H1 (cell line): ENCODE results near the gene CHCHD6.

Experiments
- BACH1 ChIP-seq: IDR thresholded peaks from 2 replicates; pipeline ENCODE4 v1.6.1; 2012; ENCODE audit warnings: low read length, improper control_type of control experiment
- EP300 ChIP-seq, 2 experiments: IDR thresholded peaks; 1 replicate in 1 of 2; 2 replicates in 1 of 2; pipeline ENCODE4 v1.6.1; 2011 to 2012; ENCODE audit warnings: low read depth in 2 of 2, low read length in 2 of 2, mild to moderate bottlenecking in 2 of 2, borderline replicate concordance in 1 of 2, inconsistent platforms in 1 of 2, moderate library complexity in 1 of 2
- KDM1A ChIP-seq: fragments of 200-600, 300-600 bp; sonication (generic); IDR thresholded peaks from 2 replicates; pipeline ENCODE4 v1.7.1; 2016; ENCODE audit warnings: mild to moderate bottlenecking, low read length, borderline replicate concordance
- NANOG ChIP-seq: IDR thresholded peaks from 2 replicates; pipeline ENCODE4 v1.6.1; 2011; ENCODE audit warnings: low read length, low read depth, mild to moderate bottlenecking, inconsistent platforms; ENCODE audit not compliant: insufficient read depth, poor library complexity, severe bottlenecking
- NRF1 ChIP-seq: IDR thresholded peaks from 2 replicates; pipeline ENCODE4 v1.6.1; 2011; ENCODE audit warnings: mild to moderate bottlenecking, low read depth, low read length, improper control_type of control experiment
- POLR2A ChIP-seq, 2 experiments: IDR thresholded peaks; 1 replicate in 1 of 2; 2 replicates in 1 of 2; pipeline ENCODE4 v1.6.1; 2011; ENCODE audit warnings: low read depth in 2 of 2, low read length in 2 of 2, mild to moderate bottlenecking in 2 of 2; ENCODE audit errors: control extremely low read depth in 1 of 2
- POLR2AphosphoS5 ChIP-seq: IDR thresholded peaks from 2 replicates; pipeline ENCODE4 v1.6.1; 2011; ENCODE audit warnings: low read depth, low read length
- RXRA ChIP-seq: IDR thresholded peaks from 2 replicates; pipeline ENCODE4 v1.6.1; 2011; ENCODE audit warnings: low read depth, mild to moderate bottlenecking, low read length, moderate library complexity; ENCODE audit not compliant: insufficient read depth
- YY1 ChIP-seq: IDR thresholded peaks from 2 replicates; pipeline ENCODE4 v1.6.1; 2011; ENCODE audit warnings: low read depth, mild to moderate bottlenecking, low read length
- TF ChIP-seq, protein P1 (sequence below), 3 experiments: IDR thresholded peaks; 1 replicate in 2 of 3; 2 replicates in 1 of 3; pipeline versions ENCODE4 v1.5.1 to v1.6.1; 2011; ENCODE audit warnings: low read length in 3 of 3, mild to moderate bottlenecking in 3 of 3, inconsistent platforms in 2 of 3, low read depth in 1 of 3, moderate library complexity in 1 of 3; ENCODE audit not compliant: insufficient read depth in 1 of 3; ENCODE audit errors: control extremely low read depth in 1 of 3
- TF ChIP-seq, protein P2 (sequence below): IDR thresholded peaks from 2 replicates; pipeline ENCODE4 v1.6.1; 2012; ENCODE audit warnings: inconsistent platforms

DNA sequence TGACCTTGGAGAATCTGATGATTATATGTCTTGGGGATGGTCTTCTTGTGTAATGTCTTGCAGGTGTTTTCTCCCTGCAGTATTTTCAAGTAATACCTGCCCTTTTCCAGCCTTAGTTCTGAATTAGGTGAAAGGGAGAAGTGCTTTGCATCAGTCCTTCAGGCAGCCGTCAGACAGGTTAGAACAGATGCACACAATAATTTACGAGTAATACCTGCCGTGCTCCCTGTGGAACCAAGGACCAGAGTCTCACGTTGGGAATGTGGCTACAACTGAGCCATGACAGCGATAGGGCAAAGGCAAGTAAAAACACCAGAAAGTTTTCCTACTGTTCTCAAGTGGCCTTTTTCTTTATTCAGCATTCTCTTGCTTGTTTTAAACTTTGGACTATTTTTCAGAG is 69.1 kb downstream of the CHCHD6 start:
- TF ChIP-seq, protein P1, sequence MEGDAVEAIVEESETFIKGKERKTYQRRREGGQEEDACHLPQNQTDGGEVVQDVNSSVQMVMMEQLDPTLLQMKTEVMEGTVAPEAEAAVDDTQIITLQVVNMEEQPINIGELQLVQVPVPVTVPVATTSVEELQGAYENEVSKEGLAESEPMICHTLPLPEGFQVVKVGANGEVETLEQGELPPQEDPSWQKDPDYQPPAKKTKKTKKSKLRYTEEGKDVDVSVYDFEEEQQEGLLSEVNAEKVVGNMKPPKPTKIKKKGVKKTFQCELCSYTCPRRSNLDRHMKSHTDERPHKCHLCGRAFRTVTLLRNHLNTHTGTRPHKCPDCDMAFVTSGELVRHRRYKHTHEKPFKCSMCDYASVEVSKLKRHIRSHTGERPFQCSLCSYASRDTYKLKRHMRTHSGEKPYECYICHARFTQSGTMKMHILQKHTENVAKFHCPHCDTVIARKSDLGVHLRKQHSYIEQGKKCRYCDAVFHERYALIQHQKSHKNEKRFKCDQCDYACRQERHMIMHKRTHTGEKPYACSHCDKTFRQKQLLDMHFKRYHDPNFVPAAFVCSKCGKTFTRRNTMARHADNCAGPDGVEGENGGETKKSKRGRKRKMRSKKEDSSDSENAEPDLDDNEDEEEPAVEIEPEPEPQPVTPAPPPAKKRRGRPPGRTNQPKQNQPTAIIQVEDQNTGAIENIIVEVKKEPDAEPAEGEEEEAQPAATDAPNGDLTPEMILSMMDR (IDR thresholded peaks at IDR 0.05; ENCODE audit: control extremely low read depth in 1 of 3, insufficient read depth in 1 of 3, low read depth in 1 of 3, low read length in 3 of 3) = no peak
- TF ChIP-seq POLR2AphosphoS5 (no peak), YY1 (no peak), POLR2A (IDR thresholded peaks at IDR 0.05; ENCODE audit: control extremely low read depth in 1 of 2, low read depth in 2 of 2, low read length in 2 of 2) (no peak), NANOG (no peak), EP300 (IDR thresholded peaks at IDR 0.05; ENCODE audit: borderline replicate concordance in 1 of 2, low read depth in 2 of 2, low read length in 2 of 2) (no peak), KDM1A (no peak), RXRA (no peak), NRF1 (no peak), BACH1 (no peak)
- TF ChIP-seq, protein P2, sequence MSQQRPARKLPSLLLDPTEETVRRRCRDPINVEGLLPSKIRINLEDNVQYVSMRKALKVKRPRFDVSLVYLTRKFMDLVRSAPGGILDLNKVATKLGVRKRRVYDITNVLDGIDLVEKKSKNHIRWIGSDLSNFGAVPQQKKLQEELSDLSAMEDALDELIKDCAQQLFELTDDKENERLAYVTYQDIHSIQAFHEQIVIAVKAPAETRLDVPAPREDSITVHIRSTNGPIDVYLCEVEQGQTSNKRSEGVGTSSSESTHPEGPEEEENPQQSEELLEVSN = no peak
